Stimulated activated CD4-positive, alpha-beta T cell treated with anti-CD3 and anti-CD28 coated beads, Interleukin-1b, Interleukin-23, amount 100 ng/mL, for 24 hours (primary cell): ENCODE measurements around the gene GRB10.
"Not testable (repeated sequence)": the region's sequence is repeated elsewhere in the genome, so short reads cannot be mapped to it uniquely, and the experiment has no call there.

Experiments used
- DNase-seq, 4 experiments: peaks; one replicate each; pipeline ENCODE4 v3.0.0-alpha.2; 2020; ENCODE audit warnings: low read depth in 4 of 4, low spot score in 1 of 4

The GRB10 gene

GRCh38 chr7:50779427-50779826 is 3.3 kb downstream of the GRB10 start:
- no peak for DNase-seq

DNA sequence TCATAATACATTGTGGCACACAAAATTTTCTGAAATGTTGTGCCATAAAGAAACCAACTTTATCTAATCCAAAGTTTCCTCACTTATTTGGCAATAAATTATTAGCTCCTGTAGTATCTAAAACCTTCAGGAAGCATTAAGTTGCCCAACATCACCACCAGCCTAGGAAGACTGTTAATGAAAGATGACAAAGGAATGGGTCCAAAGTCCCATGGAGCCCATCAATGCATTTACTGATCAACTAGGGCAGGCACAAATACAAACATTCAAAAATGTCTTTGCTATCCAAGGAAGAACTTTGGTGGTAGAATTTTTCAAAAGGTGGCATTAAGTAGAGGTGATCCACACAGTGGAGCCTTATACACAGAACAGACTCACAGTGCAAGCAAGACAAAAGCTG is 4.5 kb downstream of the GRB10 start:
- no peak for DNase-seq

- no peak for DNase-seq
Observed at GRCh38 chr7:50775836-50776235, 6.9 kb downstream of the GRB10 start.

DNA sequence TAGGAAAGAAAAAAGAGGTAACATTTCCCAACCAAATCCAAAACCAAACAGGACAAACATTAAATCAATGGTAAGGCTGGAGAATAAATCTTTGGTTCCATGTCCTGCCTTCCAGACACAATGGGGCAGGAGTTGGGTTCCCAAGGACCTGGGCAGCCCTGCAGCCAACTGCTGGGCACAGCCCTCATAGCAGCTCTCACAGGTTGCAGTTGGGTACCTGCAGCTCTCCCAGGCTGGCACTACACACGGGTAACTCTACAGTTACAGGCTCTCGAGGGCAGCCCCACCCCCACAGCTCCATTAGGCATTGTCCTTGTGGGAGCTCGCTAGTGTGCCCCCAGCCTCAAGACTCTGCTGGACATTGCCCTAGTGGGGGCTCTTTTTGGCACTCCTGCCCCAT is 7.5 kb downstream of the GRB10 start:
- no peak for DNase-seq

GRCh38 chr7:50774319-50774718 is 8.4 kb downstream of the GRB10 start:
- no peak for DNase-seq

- not testable (repeated sequence) for DNase-seq
Observed at GRCh38 chr7:50773071-50773470, 9.6 kb downstream of the GRB10 start.

- DNase-seq, result no peak
Observed at GRCh38 chr7:50771120-50772002, 11.3 kb downstream of the GRB10 start.

- DNase-seq, result no peak
Observed at GRCh38 chr7:50768485-50769474, 13.9 kb downstream of the GRB10 start.

- DNase-seq, result no peak
Observed at GRCh38 chr7:50766849-50767207, 15.9 kb downstream of the GRB10 start.

- no peak for DNase-seq
Observed at GRCh38 chr7:50766106-50766848, 16.4 kb downstream of the GRB10 start.

DNA sequence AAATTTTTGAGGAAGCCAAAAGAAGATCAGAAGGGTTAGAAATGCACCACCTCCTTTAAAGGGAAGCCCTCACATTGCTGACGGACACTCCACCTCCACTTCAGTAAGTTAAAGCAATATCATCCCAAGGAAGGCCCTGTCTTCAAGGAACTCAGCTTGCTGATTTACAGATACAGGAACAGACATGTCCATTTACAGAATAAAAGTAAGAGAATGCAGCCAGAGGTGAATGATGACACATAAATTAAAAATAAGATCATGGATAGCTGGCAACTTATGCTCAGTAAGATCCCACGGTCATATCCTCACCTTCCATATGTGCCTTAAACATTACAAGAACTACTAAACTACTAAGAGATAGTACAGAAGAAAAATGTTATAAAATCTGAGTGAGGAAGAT is 20.4 kb downstream of the GRB10 start:
- DNase-seq, result no peak

GRCh38 chr7:50761713-50762112 is 21.0 kb downstream of the GRB10 start:
- DNase-seq, result no peak

DNA sequence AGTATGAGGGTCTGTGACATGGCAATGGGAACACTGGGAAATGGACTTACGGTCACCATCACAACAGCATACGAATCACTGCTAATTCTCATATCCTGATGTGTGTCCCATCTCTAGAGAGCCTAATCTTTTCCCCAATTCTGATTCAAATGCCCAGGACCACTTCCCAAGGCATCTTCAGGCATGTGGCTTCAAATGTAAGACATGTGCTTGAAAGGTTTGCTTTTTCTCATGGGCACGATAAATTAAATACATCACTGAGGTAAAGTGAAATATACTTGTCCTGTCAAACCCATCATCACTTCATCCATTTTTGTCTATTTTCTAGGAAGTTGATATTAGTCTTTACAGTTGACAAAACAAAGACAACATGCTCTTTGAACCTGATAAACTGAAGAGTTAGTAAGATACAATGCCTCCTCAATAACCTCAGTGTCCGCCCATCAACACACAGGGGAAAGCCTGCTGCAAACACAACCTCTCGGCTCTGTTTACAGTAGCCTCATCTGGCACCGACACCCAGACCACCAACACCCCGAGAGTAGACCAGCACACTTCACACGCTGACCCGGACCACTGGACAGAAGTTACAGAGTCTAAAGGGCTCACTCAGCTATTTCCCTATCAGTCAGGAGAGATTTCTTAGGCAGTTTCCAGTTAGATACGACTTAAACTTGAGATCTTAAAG is 24.8 kb downstream of the GRB10 start:
- DNase-seq, result no peak

- DNase-seq, result no peak
Observed at GRCh38 chr7:50756180-50756579, 26.5 kb downstream of the GRB10 start.

DNA sequence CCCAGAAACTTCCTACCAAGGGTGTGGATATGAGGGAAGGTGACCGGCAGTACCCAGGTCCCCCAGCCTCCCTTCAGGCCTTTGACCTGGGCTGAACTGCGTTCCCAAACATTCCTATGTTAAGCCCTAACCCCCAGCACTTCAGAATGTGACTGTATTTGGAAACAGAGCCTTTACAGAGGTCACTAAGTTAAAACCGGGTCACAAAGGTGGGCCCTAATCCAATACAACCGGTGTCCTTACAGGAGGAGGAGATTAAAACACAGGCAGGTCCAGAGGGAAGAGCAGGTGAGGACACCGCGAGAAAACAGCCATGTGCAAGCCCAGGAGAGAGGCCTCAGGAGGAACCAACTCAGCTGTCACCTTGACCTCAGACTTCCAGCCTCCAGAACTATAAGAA is 28.0 kb downstream of the GRB10 start:
- DNase-seq, result no peak

GRCh38 chr7:50754241-50754640 is 28.5 kb downstream of the GRB10 start:
- DNase-seq, result no peak

DNA sequence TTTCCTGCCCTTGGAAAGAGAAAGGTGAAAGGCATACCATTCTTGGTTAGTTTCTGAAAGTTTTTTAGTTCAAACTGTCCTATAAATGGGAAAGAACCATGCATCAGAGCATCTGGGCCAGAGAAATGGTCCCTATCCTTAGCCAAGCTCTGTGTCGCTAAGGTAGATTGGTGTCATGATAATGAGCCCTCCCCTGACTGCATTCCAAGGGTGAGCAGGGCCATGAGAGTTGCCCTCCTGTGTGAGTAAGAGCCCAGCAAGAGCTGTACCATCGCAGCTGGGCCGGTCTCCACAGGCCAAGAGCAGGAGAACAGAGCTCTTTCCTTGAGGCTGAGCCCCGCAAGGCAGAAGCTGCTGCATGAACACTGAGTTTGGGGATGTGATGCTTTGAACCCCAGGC is 30.3 kb downstream of the GRB10 start:
- no peak for DNase-seq

- DNase-seq, result no peak
Observed at GRCh38 chr7:50751146-50751545, 31.6 kb downstream of the GRB10 start.

DNA sequence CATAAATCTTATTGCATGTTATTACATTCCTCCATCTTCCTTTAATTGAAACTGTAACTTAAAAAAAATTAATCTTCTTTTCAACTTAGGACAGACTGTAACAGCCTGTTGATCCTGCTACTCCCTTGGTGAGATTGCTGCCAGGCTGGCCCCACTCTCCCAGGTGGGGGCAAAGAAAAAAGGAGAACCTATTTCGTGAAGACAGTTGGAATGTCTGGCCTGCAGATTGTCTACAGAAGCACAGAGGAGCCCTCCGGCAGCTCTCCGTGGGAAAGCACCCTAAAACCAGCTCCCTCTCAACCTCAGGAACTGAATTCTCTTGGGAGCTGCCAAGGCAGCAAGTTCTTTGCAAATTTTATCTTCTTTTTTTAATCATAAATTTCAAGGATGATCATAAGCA is 32.8 kb downstream of the GRB10 start:
- no peak for DNase-seq

GRCh38 chr7:50748472-50748871 is 34.2 kb downstream of the GRB10 start:
- DNase-seq, result no peak

DNA sequence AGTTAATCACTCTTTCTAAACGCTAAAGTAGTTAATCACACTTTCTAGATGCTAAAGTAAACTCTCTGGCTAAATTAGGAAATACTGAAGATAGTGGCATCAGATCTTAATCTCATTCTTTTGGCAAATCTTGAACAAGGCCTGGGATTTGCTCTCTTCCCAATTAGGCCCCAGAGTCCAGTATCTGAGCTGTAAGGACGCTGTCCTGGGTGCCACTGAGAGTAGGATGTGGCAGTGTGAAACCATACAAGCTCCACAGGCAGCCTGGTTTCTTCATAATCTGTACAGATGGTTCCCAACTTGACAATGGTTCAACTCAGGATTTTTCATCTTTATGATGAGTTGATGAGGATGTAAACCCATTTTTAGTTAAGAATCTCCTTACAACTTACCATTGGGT is 36.9 kb downstream of the GRB10 start:
- no peak for DNase-seq
